Lower leg skin (tissue), 3 donors: ENCODE data around the gene OLFML2B.

Experiments
- CTCF ChIP-seq, 3 donors: fragments of 450-650 bp; IDR thresholded peaks; one replicate each; pipeline ENCODE4 v1.5.1; 2016; ENCODE audit warnings: antibody characterized with exemption in 3 of 3, mild to moderate bottlenecking in 3 of 3, moderate library complexity in 2 of 3
- POLR2A ChIP-seq, 2 donors: fragments of 450-650 bp; IDR thresholded peaks; one replicate each; pipeline ENCODE4 v1.6.1; 2016 to 2017; ENCODE audit warnings: antibody characterized with exemption in 2 of 2, mild to moderate bottlenecking in 1 of 2, moderate library complexity in 1 of 2

- TF ChIP-seq CTCF (IDR thresholded peaks at IDR 0.05) (no peak), POLR2A (IDR thresholded peaks at IDR 0.05) (no peak)
Observed at GRCh38 chr1:161994175-161994668, 29.4 kb downstream of the OLFML2B start.
